GM19193 (cell line): Measurements from ENCODE around the gene CNTNAP5.

ENCODE experiments used
- POLR2A ChIP-seq: IDR thresholded peaks from 4 replicates; pipeline ENCODE4 v1.6.1; 2011; ENCODE audit not compliant: insufficient read depth, insufficient read length; ENCODE audit errors: extremely low read depth

CNTNAP5 gene

GRCh38 chr2:124584615-124585014 is 559.5 kb downstream of the CNTNAP5 start:
- TF ChIP-seq POLR2A: no peak

GRCh38 chr2:124585277-124585676 is 560.2 kb downstream of the CNTNAP5 start:
- no peak for TF ChIP-seq POLR2A

GRCh38 chr2:124586210-124586609 is 561.1 kb downstream of the CNTNAP5 start:
- no peak for TF ChIP-seq POLR2A

- no peak for TF ChIP-seq POLR2A
Measured at GRCh38 chr2:124586835-124587234, 561.7 kb downstream of the CNTNAP5 start.

GRCh38 chr2:124589971-124590370 is 564.9 kb downstream of the CNTNAP5 start:
- TF ChIP-seq POLR2A: no peak

GRCh38 chr2:124602759-124603158 is 577.7 kb downstream of the CNTNAP5 start:
- TF ChIP-seq POLR2A: no peak

GRCh38 chr2:124604940-124605339 is 579.9 kb downstream of the CNTNAP5 start:
- no peak for TF ChIP-seq POLR2A

- no peak for TF ChIP-seq POLR2A
Measured at GRCh38 chr2:124607679-124608078, 582.6 kb downstream of the CNTNAP5 start.

GRCh38 chr2:124609667-124610066 is 584.6 kb downstream of the CNTNAP5 start:
- no peak for TF ChIP-seq POLR2A

- TF ChIP-seq POLR2A: no peak
Measured at GRCh38 chr2:124610141-124610540, 585.1 kb downstream of the CNTNAP5 start.

- TF ChIP-seq POLR2A: no peak
Measured at GRCh38 chr2:124610866-124611265, 585.8 kb downstream of the CNTNAP5 start.

- TF ChIP-seq POLR2A: no peak
Measured at GRCh38 chr2:124623560-124623959, 598.5 kb downstream of the CNTNAP5 start.

GRCh38 chr2:124625561-124625960 is 600.5 kb downstream of the CNTNAP5 start:
- no peak for TF ChIP-seq POLR2A

- TF ChIP-seq POLR2A: no peak
Measured at GRCh38 chr2:124626993-124627392, 601.9 kb downstream of the CNTNAP5 start.

- no peak for TF ChIP-seq POLR2A
Measured at GRCh38 chr2:124633812-124634211, 608.7 kb downstream of the CNTNAP5 start.

GRCh38 chr2:124639524-124639923 is 614.4 kb downstream of the CNTNAP5 start:
- TF ChIP-seq POLR2A: no peak

- TF ChIP-seq POLR2A: no peak
Measured at GRCh38 chr2:124640221-124640750, 615.2 kb downstream of the CNTNAP5 start.
